Kidney (tissue), 14 donors: ENCODE data around the gene PRKN. TPM values are rescaled to one million over a fixed set of nuclear protein-coding genes. Genes with fewer than 3 reads are reported as not detected.
"Not testable (repeated sequence)": the region's sequence is repeated elsewhere in the genome, so short reads cannot be mapped to it uniquely, and the experiment has no call there.

Source experiments
- DNase-seq, 5 donors: peaks; one replicate each; pipeline ENCODE4 v3.0.0-alpha.2; 2013 to 2020
- FAIRE-seq: peaks from 2 replicates; lab custom pipeline; 2012; peaks lifted over from hg19 to GRCh38; lab: Jason Lieb, UNC
- H3K27ac ChIP-seq, 2 donors: one replicate each; pipeline ENCODE4 v1.7.0; 2013; ENCODE audit warnings: low read depth in 2 of 2, low read length in 2 of 2, inconsistent platforms in 1 of 2
- H3K27me3 ChIP-seq: one replicate; pipeline ENCODE4 v1.7.1; 2013; ENCODE audit warnings: low read length, inconsistent platforms; ENCODE audit not compliant: control insufficient read depth, insufficient read depth
- H3K36me3 ChIP-seq, 3 donors: one replicate each; pipeline versions ENCODE4 v1.7.0 to v1.7.1; 2013; ENCODE audit warnings: low read length in 3 of 3, control low read depth in 1 of 3, inconsistent platforms in 1 of 3; ENCODE audit not compliant: insufficient read depth in 3 of 3, control insufficient read depth in 2 of 3
- H3K4me1 ChIP-seq, 3 donors: one replicate each; pipeline versions ENCODE4 v1.7.0 to v1.7.1; 2013; ENCODE audit warnings: low read length in 3 of 3, inconsistent platforms in 1 of 3, low read depth in 1 of 3; ENCODE audit not compliant: control insufficient read depth in 2 of 3, insufficient read depth in 2 of 3
- H3K4me3 ChIP-seq, 3 donors: one replicate each; pipeline versions ENCODE4 v1.7.0 to v1.8.1; 2013; ENCODE audit warnings: low read length in 3 of 3, control low read depth in 1 of 3, inconsistent platforms in 1 of 3
- H3K9ac ChIP-seq, 3 donors: one replicate each; pipeline versions ENCODE4 v1.7.0 to v1.7.1; 2013; ENCODE audit warnings: low read length in 3 of 3, control low read depth in 1 of 3, inconsistent platforms in 1 of 3
- H3K9me3 ChIP-seq, 3 donors: one replicate each; pipeline versions ENCODE4 v1.7.0 to v1.7.1; 2013; ENCODE audit warnings: low read length in 3 of 3, control low read depth in 1 of 3, inconsistent platforms in 1 of 3; ENCODE audit not compliant: control insufficient read depth in 2 of 3, insufficient read depth in 1 of 3
- intact Hi-C: fragments of 100-400 bp; cut with DNase I; formaldehyde crosslinking; loops from one replicate; pipeline ENCODE4 v1.11.1; 2022
- polyA plus RNA-seq: library from polyadenylated mRNA; stranded (reverse); fragments of 350-450 nt; fragmentation: Illumina TruSeq; extraction: RNeasy Lipid Tissue Mini Kit (QIAGEN cat#74804); gene quantifications from one replicate; pipeline ENCODE4 v1.2.3, GENCODE V29; 2014; ENCODE audit warnings: low read depth, low replicate concordance; ENCODE audit not compliant: insufficient read depth
- total RNA-seq: library from RNA; stranded (reverse); fragmentation: NEBNext Ultra II Directional; extraction: Animal tissue kit (Norgen Biotek cat#: 25700); gene quantifications from one replicate; pipeline ENCODE4 v1.2.1, GENCODE V29; 2021
- TF ChIP-seq, protein P1 (sequence below): IDR thresholded peaks from 3 replicates; pipeline ENCODE4 v1.5.1; 2012; ENCODE audit warnings: mild to moderate bottlenecking, moderate library complexity, borderline replicate concordance; ENCODE audit not compliant: insufficient read depth; ENCODE audit errors: extremely low read depth
- donor health status: control.
- donor health status: control.
- donor health status: control.
- donor health status: control.
- donor health status: control.
- donor health status: DM: yes; HTN: yes; CAD: no.
- donor health status: Normal renal cell carcinoma (clear cell type).

PRKN gene
- total and polyA plus RNA-seq, 2 donors from 2014 or later, result 8.6 to 10.4 TPM

- intact Hi-C loops, result no loop called here
- Histone ChIP-seq H3K4me1 (no peaks in the 10 kb centered on the region), H3K9ac (no peak overlapping the region), H3K9me3 (no peaks in the 10 kb centered on the region), H3K36me3 (no peaks in the 10 kb centered on the region), H3K27ac (no peak overlapping the region), H3K27me3 (no peaks in the 10 kb centered on the region), H3K4me3 (no peak overlapping the region)
- DNase-seq, result no peak
- TF ChIP-seq, protein P1, sequence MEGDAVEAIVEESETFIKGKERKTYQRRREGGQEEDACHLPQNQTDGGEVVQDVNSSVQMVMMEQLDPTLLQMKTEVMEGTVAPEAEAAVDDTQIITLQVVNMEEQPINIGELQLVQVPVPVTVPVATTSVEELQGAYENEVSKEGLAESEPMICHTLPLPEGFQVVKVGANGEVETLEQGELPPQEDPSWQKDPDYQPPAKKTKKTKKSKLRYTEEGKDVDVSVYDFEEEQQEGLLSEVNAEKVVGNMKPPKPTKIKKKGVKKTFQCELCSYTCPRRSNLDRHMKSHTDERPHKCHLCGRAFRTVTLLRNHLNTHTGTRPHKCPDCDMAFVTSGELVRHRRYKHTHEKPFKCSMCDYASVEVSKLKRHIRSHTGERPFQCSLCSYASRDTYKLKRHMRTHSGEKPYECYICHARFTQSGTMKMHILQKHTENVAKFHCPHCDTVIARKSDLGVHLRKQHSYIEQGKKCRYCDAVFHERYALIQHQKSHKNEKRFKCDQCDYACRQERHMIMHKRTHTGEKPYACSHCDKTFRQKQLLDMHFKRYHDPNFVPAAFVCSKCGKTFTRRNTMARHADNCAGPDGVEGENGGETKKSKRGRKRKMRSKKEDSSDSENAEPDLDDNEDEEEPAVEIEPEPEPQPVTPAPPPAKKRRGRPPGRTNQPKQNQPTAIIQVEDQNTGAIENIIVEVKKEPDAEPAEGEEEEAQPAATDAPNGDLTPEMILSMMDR, result no peak
- no peak for FAIRE-seq
Observed at GRCh38 chr6:161870236-161870901, 857.2 kb downstream of the PRKN start.

GRCh38 chr6:161869491-161869890 lies 858.1 kb downstream of the PRKN start:
- no peaks in the 10 kb centered on the region for H3K36me3 ChIP-seq
- H3K4me3 ChIP-seq, result no peak overlapping the region
- TF ChIP-seq, protein P1, result no peak
- H3K27me3 ChIP-seq, result no peaks in the 10 kb centered on the region
- FAIRE-seq, result no peak
- no peak for DNase-seq
- no peak overlapping the region for H3K9ac ChIP-seq
- intact Hi-C loops, result no loop called here
- H3K4me1 ChIP-seq, result no peaks in the 10 kb centered on the region
- H3K9me3 ChIP-seq, result no peaks in the 10 kb centered on the region
- no peak overlapping the region for H3K27ac ChIP-seq

DNA sequence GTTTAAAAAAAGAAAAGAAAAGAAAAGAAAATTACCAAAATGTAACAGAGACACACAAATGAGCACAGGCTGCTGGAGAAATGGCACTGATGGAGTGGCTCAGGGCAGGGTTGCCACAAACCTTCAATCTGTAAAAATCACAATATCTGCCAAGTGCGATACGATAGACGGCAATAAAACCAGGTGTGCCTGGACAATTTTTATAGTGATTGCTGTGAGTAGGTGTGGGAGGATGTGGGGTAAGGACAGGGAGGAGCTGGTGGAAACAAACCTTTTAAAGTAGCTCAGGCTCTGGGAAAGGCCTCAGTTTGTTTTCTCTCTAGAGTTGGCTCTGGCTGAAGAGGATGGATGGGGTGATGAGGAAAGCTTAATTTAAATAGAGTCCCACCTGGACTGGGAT lies 861.0 kb downstream of the PRKN start:
- DNase-seq (no peak), FAIRE-seq (no peak)
- Histone ChIP-seq H3K27ac (no peak overlapping the region), H3K9ac (no peak overlapping the region), H3K4me1 (no peaks in the 10 kb centered on the region), H3K4me3 (no peak overlapping the region), H3K27me3 (no peaks in the 10 kb centered on the region), H3K36me3 (no peaks in the 10 kb centered on the region), H3K9me3 (no peaks in the 10 kb centered on the region)
- TF ChIP-seq, protein P1, result no peak
- intact Hi-C loops, result no loop called here

- not testable (repeated sequence) for FAIRE-seq, H3K4me3 ChIP-seq
Observed at GRCh38 chr6:161861061-161861460, 866.5 kb downstream of the PRKN start.

More at GRCh38 chr6:161861061-161861460, 866.5 kb downstream of the PRKN start:
- DNase-seq, H3K27ac ChIP-seq, H3K9me3 ChIP-seq, H3K27me3 ChIP-seq, H3K9ac ChIP-seq, intact Hi-C loops, H3K36me3 ChIP-seq, H3K4me1 ChIP-seq: not testable (repeated sequence)
